ENCODE measurements around the gene SECISBP2. TPM values are rescaled to one million over a fixed set of nuclear protein-coding genes. Genes with fewer than 3 reads are reported as not detected.

SECISBP2 gene
- total RNA-seq, 2 experiments from 2014 or later, result 40.4 to 42.5 TPM

GRCh38 chr9:89357331-89358197, 39.3 kb downstream of the SECISBP2 start:
- Mint-ChIP-seq H3K4me3 (no peak overlapping the region), H3K36me3 (ENCODE audit: low read depth) (peaks cover 57% of the 10 kb centered on the region), H3K27me3 (no peaks in the 10 kb centered on the region), H3K27ac (peak overlapping the region; percentile 72), H3K4me1 (ENCODE audit: low read depth) (peaks cover 13% of the 10 kb centered on the region), H3K9me3 (no peaks in the 10 kb centered on the region)
- intact Hi-C loops (cut with micrococcal nuclease), result no loop called here
- CTCF ChIA-PET, result interaction anchor here (1.0 to 1.7 kb wide), 3 partner anchors 8 to 10 kb away, joined by 3 to 5 read pairs (median 3); no protein-coding TSS in a partner anchor
- no peak for TF ChIP-seq CTCF (IDR thresholded peaks at IDR 0.05)
- peak; percentile 34 for ATAC-seq
- POLR2A ChIA-PET, result interaction anchor here (0.6 to 2.6 kb wide), 7 partner anchors 9 to 182 kb away, joined by 3 to 16 read pairs (median 3); no protein-coding TSS in a partner anchor
- DNase-seq, result no peak

GRCh38 chr9:89358376-89358916, 40.1 kb downstream of the SECISBP2 start:
- CTCF ChIA-PET, result interaction anchor here (1.0 to 1.7 kb wide), 2 partner anchors 9 to 11 kb away, joined by 3 to 5 read pairs; no protein-coding TSS in a partner anchor
- H3K36me3 Mint-ChIP-seq (ENCODE audit: low read depth), result peaks cover 53% of the 10 kb centered on the region
- ATAC-seq (no peak), DNase-seq (no peak)
- TF ChIP-seq CTCF (IDR thresholded peaks at IDR 0.05), result no peak
- peaks cover 12% of the 10 kb centered on the region for H3K4me1 Mint-ChIP-seq (ENCODE audit: low read depth)
- no peak overlapping the region for H3K4me3 Mint-ChIP-seq
- H3K9me3 Mint-ChIP-seq, result no peaks in the 10 kb centered on the region
- intact Hi-C loops (cut with micrococcal nuclease), result no loop called here
- peak overlapping the region; percentile 72 for H3K27ac Mint-ChIP-seq
- POLR2A ChIA-PET, result interaction anchor here (0.9 to 2.6 kb wide), 5 partner anchors 8 to 36 kb away, joined by 3 to 16 read pairs (median 5); no protein-coding TSS in a partner anchor
- H3K27me3 Mint-ChIP-seq, result no peaks in the 10 kb centered on the region

- no peak for TF ChIP-seq CTCF (IDR thresholded peaks at IDR 0.05)
- CTCF ChIA-PET, result interaction anchor here (1.0 kb wide), 1 partner anchor 12 kb away, joined by 3 read pairs; no protein-coding TSS in a partner anchor
- POLR2A ChIA-PET, result interaction anchor here (2.3 to 2.6 kb wide), 2 partner anchors 12 to 14 kb away, joined by 9 to 16 read pairs; no protein-coding TSS in a partner anchor
- Mint-ChIP-seq H3K27ac (peak overlapping the region; percentile 37), H3K9me3 (no peaks in the 10 kb centered on the region), H3K4me1 (ENCODE audit: low read depth) (peaks cover 11% of the 10 kb centered on the region), H3K27me3 (no peaks in the 10 kb centered on the region), H3K4me3 (no peak overlapping the region), H3K36me3 (ENCODE audit: low read depth) (peaks cover 49% of the 10 kb centered on the region)
- ATAC-seq, result no peak
- DNase-seq, result no peak
- intact Hi-C loops (cut with micrococcal nuclease), result no loop called here
These were observed 40.7 kb downstream of the SECISBP2 start for GRCh38 chr9:89358985-89359384.

- no peak for ATAC-seq
- peaks cover 9% of the 10 kb centered on the region for H3K4me1 Mint-ChIP-seq (ENCODE audit: low read depth)
- H3K36me3 Mint-ChIP-seq (ENCODE audit: low read depth), result peaks cover 47% of the 10 kb centered on the region
These were observed 41.5 kb downstream of the SECISBP2 start for GRCh38 chr9:89359751-89360261.

More at GRCh38 chr9:89359751-89360261, 41.5 kb downstream of the SECISBP2 start:
- intact Hi-C loops (cut with micrococcal nuclease), result no loop called here
- peak overlapping the region; percentile 70 for H3K27ac Mint-ChIP-seq
- no peak for DNase-seq
- CTCF ChIA-PET, result no interaction called here
- H3K27me3 Mint-ChIP-seq, result no peaks in the 10 kb centered on the region
- H3K4me3 Mint-ChIP-seq, result no peak overlapping the region
- no peak for TF ChIP-seq CTCF (IDR thresholded peaks at IDR 0.05)
- H3K9me3 Mint-ChIP-seq, result no peaks in the 10 kb centered on the region
- POLR2A ChIA-PET, result interaction anchor here (1.3 to 2.6 kb wide), 4 partner anchors 8 to 35 kb away, joined by 4 to 9 read pairs (median 4); no protein-coding TSS in a partner anchor

Measured in activated CD8-positive, alpha-beta T cell treated with anti-CD3 and anti-CD28 coated beads for 36 hours (primary cell).